HUES6 (cell line): ENCODE measurements around the gene GABARAPL1.
"Not testable (repeated sequence)": the region's sequence is repeated elsewhere in the genome, so short reads cannot be mapped to it uniquely, and the experiment has no call there.

Experiments used
- H3K27ac ChIP-seq: 2 replicates; pipeline ENCODE4 v1.7.0; 2013; ENCODE audit warnings: low read depth, mild to moderate bottlenecking, low read length, inconsistent platforms
- H3K27me3 ChIP-seq: 2 replicates; pipeline ENCODE4 v1.6.1; 2013; ENCODE audit warnings: low read length; ENCODE audit not compliant: control insufficient read depth, insufficient read depth
- H3K36me3 ChIP-seq: 2 replicates; pipeline ENCODE4 v1.6.1; 2013; ENCODE audit warnings: low read length; ENCODE audit not compliant: control insufficient read depth, insufficient read depth
- H3K4me1 ChIP-seq: 2 replicates; pipeline ENCODE4 v1.6.1; 2013; ENCODE audit warnings: low read length; ENCODE audit not compliant: control insufficient read depth, insufficient read depth
- H3K4me3 ChIP-seq: 2 replicates; pipeline ENCODE4 v1.5.1; 2013; ENCODE audit warnings: low read depth, low read length
- H3K9ac ChIP-seq: one replicate; pipeline ENCODE4 v1.6.1; 2013; ENCODE audit warnings: mild to moderate bottlenecking, low read length
- H3K9me3 ChIP-seq: 2 replicates; pipeline ENCODE4 v1.6.1; 2013; ENCODE audit warnings: low read depth, low read length; ENCODE audit not compliant: control insufficient read depth, insufficient read depth

The GABARAPL1 gene

DNA sequence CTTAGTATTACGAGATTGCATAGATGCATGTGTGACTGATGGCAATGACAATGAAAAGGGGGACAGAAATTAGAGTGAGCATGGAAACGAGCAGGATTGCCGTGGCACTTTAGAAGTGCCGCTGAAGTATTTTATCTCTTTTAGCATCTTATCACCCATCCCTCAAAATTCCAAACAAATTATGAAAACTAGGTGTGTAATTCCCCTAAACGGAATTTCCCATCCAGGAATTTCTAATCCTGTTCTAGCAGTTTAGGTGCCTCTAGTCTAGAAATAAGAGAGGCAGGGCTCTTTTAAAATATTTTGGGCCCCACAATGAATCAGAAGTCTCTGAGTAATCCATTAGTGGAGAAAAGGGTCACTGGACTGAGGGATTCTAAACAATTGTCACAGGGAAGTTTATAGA, 32.9 kb upstream of the GABARAPL1 start:
- H3K4me3 ChIP-seq, result no peak overlapping the region
- H3K27me3 ChIP-seq, result no peaks in the 10 kb centered on the region
- no peaks in the 10 kb centered on the region for H3K36me3 ChIP-seq
- H3K4me1 ChIP-seq, result peaks cover 11% of the 10 kb centered on the region; the same call in 1 of the 2 replicates
- H3K9ac ChIP-seq, result no peak overlapping the region
- H3K9me3 ChIP-seq, result no peaks in the 10 kb centered on the region
- no peak overlapping the region for H3K27ac ChIP-seq

DNA sequence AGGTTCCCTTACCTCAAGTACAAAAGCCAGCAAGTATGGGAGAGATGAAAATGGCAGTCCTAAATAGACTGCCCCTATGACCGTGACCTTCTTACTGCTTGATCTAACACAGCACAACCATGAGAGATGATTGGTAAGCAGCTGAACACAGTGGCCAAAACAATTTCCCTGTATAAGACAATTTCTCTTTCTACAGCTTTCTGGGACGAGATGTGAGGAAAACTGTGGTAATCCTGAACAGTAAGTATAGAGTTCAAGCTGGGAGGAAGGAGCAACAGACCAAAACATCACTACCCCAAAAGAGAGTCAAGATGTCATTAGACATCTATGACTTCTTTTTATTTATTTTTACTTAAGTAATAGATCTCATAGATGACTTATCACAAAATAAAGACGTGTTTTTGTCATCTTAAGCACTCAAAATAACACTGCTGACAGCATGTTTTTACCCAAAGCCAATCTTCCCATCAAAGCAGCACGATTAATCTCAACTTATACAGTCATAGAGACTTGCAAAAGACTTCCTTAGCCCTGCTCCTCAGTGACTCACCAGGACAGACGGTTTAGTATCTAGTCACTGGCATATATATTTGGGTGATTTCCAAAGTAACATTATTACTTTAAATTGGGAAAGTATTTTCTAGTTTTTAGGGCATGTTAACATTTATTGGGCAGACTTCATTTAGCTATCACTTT, 30.2 kb upstream of the GABARAPL1 start:
- Histone ChIP-seq H3K27ac (no peak overlapping the region), H3K4me1 (peaks cover 11% of the 10 kb centered on the region; the same call in 1 of the 2 replicates), H3K36me3 (no peaks in the 10 kb centered on the region), H3K27me3 (no peaks in the 10 kb centered on the region), H3K9ac (no peak overlapping the region), H3K9me3 (no peaks in the 10 kb centered on the region), H3K4me3 (no peak overlapping the region)

DNA sequence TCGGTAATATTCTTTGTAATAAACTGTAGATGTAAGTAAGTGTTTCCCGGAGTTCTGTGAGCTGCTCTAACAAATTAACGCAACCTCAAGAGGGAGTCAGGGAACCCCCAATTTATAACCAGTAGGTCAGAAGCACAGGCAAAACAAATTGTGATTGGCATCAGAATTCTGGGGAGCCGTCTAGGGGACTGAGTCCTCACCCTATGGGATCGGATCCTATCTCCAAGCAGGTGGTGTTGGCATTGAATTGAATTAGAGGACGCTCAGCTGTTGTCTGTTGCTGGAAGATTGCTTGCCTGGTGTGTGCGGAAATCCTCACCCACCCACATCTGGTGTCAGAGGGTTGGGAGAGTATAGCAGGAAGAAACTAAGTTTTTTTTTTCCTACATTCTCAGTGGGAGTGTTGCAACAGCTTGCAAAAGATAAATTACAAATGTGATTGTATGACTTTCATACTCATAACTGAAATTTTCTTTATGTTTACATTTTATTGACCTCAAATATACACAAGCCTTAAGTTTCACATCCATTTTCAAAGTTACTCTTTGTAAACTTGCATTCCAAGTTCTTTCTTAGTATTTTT, 28.3 kb upstream of the GABARAPL1 start:
- H3K9me3 ChIP-seq, result no peaks in the 10 kb centered on the region
- no peaks in the 10 kb centered on the region for H3K36me3 ChIP-seq
- H3K4me1 ChIP-seq, result peaks cover 11% of the 10 kb centered on the region; the same call in 1 of the 2 replicates
- no peak overlapping the region for H3K27ac ChIP-seq
- no peak overlapping the region for H3K4me3 ChIP-seq
- no peak overlapping the region for H3K9ac ChIP-seq
- no peaks in the 10 kb centered on the region for H3K27me3 ChIP-seq

DNA sequence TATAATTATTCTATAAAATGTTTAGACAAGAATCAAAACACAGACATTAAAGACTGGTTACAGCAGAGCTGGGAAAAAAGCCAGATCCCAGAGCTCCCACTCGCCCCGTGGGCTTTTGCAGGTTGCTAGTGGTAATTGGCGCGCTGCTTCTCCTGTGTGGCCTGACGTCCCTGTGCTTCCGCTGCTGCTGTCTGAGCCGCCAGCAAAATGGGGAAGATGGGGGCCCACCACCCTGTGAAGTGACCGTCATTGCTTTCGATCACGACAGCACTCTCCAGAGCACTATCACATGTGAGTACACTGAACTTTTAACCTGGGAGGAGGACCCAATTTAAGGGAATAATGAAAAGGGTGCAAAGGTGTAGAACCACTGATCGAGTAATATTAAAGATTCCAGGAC, 26.4 kb upstream of the GABARAPL1 start:
- Histone ChIP-seq H3K27me3 (no peaks in the 10 kb centered on the region), H3K36me3 (no peaks in the 10 kb centered on the region), H3K9ac (no peak overlapping the region), H3K27ac (no peak overlapping the region), H3K9me3 (no peaks in the 10 kb centered on the region), H3K4me1 (peaks cover 20% of the 10 kb centered on the region; the same call in 1 of the 2 replicates), H3K4me3 (no peak overlapping the region)

DNA sequence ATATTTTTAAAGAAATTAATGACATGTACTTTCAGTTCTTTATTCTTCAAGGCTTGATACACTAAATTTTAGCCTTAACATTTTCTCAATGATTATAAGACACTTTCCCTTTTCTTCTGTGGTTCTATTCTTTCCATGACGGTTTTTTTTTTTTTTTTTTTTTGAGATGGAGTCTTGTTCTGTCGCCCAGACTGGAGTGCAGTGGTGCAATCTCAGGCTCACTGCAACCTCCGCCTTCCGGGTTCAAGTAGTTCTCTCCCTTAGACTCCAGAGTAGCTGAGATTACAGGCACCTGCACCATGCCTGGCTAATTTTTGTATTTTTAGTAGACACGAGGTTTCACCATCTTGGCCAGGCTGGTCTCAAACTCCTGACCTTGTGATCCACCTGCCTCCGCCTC, 25.7 kb upstream of the GABARAPL1 start:
- H3K27me3 ChIP-seq, H3K9ac ChIP-seq, H3K27ac ChIP-seq, H3K9me3 ChIP-seq, H3K36me3 ChIP-seq, H3K4me3 ChIP-seq: not testable (repeated sequence)
- peaks cover 26% of the 10 kb centered on the region for H3K4me1 ChIP-seq

DNA sequence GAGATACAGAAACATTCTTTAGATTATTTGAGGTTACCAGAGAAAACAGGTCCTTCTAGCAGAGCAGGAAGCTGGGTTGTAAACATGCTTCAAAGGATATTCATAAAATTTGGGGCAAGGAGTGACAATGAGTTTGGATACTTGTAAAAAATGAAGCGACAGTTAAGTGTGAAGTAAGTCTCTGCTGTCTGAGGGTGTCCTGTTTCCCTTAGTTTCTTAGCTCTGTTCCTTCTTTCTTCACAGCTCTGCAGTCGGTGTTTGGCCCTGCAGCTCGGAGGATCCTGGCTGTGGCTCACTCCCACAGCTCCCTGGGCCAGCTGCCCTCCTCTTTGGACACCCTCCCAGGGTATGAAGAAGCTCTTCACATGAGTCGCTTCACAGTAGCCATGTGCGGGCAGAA, 23.0 kb upstream of the GABARAPL1 start:
- H3K9me3 ChIP-seq, result no peaks in the 10 kb centered on the region
- peaks cover 19% of the 10 kb centered on the region for H3K4me1 ChIP-seq
- H3K9ac ChIP-seq, result no peak overlapping the region
- H3K27me3 ChIP-seq, result no peaks in the 10 kb centered on the region
- no peak overlapping the region for H3K27ac ChIP-seq
- H3K4me3 ChIP-seq, result no peak overlapping the region
- H3K36me3 ChIP-seq, result no peaks in the 10 kb centered on the region

DNA sequence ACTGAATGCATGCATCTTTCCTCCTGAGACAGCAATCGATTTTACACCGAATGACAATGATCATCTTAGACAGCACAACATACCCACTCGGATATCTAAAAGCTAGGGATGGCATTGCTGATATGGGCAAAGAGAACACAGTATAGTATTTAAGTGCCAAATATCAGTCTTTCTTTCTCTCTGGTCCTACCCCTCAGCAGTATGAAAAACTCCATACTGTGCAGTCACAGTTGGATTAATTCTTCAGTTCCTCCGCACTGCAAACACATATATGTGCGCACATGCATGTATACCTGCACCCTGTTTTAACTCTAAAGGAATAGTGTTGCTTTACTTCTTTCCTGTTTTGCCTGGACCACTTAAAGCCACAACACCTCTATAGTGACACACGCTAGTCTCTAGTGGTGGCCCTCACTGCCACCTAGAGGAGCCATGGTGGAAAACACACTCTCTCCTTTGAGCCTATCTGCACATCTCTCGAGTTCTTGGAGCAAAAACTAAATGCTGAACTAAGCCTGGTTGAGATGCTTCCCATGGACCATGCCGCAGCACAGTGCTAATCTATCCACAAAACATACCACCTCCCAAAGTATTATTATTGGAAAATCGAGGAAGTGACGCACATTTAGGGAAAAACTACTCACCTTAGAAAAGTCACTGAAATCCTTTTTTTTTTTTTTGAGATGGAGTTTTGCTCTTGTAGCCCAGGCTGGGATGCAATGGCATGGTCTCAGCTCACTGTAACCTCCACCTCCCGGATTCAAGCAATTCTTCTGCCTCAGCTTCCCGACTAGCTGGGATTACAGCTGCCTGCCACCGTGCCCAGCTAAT, 21.9 kb upstream of the GABARAPL1 start:
- Histone ChIP-seq H3K36me3 (no peaks in the 10 kb centered on the region), H3K9ac (no peak overlapping the region), H3K4me3 (no peak overlapping the region), H3K27me3 (no peaks in the 10 kb centered on the region), H3K27ac (peak overlapping the region; percentile 35; the same call in 1 of the 2 replicates), H3K9me3 (no peaks in the 10 kb centered on the region), H3K4me1 (peaks cover 19% of the 10 kb centered on the region)

DNA sequence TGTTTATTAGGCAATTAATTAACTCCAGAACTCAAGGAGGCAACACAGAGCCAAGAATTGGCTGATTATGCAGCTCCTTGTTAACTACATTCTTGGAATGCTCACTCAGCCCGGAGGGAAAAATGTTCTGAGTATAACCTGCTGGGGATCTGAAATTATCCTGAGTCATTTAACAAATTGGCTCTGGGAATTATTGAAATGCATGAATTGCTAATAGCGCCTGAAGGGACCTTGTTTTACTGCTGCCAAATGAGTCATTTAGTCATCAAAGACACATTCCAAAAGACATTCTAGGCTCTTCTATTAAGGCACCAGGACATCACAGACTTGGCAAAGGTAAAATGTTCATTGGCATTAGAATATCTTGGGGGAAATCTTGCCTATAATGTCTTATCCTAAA, 20.8 kb upstream of the GABARAPL1 start:
- H3K36me3 ChIP-seq, result no peaks in the 10 kb centered on the region
- no peaks in the 10 kb centered on the region for H3K27me3 ChIP-seq
- H3K27ac ChIP-seq, result peak overlapping the region; percentile 35; the same call in 1 of the 2 replicates
- H3K9me3 ChIP-seq, result no peaks in the 10 kb centered on the region
- peaks cover 19% of the 10 kb centered on the region for H3K4me1 ChIP-seq
- H3K4me3 ChIP-seq, result no peak overlapping the region
- H3K9ac ChIP-seq, result peak overlapping the region; percentile 17

DNA sequence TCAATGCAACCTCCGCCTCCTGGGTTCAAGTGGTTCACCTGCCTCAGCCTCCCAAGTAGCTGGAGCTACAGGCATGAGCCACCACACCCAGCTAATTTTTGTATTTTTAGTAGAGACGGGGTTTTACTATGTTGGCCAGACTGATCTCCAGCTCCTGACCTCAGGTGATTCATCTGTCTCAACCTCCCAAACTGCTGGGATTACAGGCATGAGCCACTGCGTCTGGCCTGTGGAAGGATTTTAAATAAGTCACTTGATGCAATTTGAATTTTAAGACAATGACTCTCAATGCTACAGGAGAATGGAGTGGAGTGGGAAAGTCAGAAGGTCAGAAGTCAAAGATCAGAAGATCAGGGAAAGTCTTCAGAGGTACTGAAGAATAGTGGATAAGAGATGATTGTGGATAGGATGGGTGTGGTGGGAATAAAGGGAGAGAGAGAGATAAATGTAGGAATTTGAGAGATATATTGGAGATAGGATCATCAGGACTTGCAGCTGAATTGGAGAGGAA, 18.5 kb upstream of the GABARAPL1 start:
- H3K27ac ChIP-seq, result no peak overlapping the region
- no peaks in the 10 kb centered on the region for H3K9me3 ChIP-seq
- no peaks in the 10 kb centered on the region for H3K27me3 ChIP-seq
- peaks cover 19% of the 10 kb centered on the region for H3K4me1 ChIP-seq
- H3K36me3 ChIP-seq, result no peaks in the 10 kb centered on the region
- no peak overlapping the region for H3K9ac ChIP-seq
- no peak overlapping the region for H3K4me3 ChIP-seq

DNA sequence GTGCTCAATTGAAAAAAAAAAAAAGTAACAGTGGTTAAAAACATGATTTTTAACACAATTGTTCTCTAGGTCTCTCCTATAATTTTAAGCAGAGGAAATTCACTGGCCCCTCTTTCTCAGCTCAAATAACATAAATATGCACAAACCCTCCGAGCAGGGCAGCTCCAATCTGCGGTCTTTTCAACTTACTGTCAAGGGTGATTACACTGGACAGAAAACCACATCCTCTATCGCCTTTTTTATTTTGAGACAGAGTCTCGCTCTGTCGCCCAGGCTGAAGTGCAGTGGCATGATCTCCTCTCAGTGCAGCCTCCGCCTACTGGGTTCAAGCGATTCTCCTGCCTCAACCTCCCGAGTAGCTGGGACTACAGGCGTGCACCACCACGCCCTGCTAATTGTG, 16.5 kb upstream of the GABARAPL1 start:
- Histone ChIP-seq H3K9me3 (no peaks in the 10 kb centered on the region), H3K27ac (no peak overlapping the region), H3K36me3 (no peaks in the 10 kb centered on the region), H3K27me3 (no peaks in the 10 kb centered on the region), H3K9ac (no peak overlapping the region), H3K4me3 (no peak overlapping the region), H3K4me1 (peaks cover 10% of the 10 kb centered on the region)

DNA sequence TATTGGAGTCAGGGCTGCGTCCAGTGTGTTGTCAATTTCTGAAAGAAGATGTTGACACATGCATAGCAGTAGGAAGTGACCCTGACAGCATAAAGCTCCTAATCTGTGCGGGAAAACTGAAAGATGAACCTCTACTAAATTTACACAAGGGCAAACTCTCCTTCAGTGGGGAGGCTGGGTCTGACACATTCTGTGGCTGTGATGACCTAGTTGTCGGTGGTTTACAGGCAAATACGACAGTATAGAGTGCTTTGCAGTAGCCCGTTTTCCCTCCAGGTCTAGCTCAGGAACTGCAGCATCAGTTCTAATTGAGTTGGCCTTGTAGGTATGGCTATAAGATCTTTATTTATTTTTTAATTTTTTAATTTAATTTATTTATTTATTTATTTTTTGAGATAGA, 14.8 kb upstream of the GABARAPL1 start:
- H3K9me3 ChIP-seq, result no peaks in the 10 kb centered on the region
- H3K27ac ChIP-seq, result no peak overlapping the region
- H3K4me1 ChIP-seq, result no peaks in the 10 kb centered on the region
- no peak overlapping the region for H3K9ac ChIP-seq
- H3K36me3 ChIP-seq, result no peaks in the 10 kb centered on the region
- H3K27me3 ChIP-seq, result no peaks in the 10 kb centered on the region
- H3K4me3 ChIP-seq, result no peak overlapping the region
